ENCODE data around the gene SEZ6L. TPM values are rescaled to one million over a fixed set of nuclear protein-coding genes. Genes with fewer than 3 reads are reported as not detected.

Gene SEZ6L
- total RNA-seq, 2 donors from 2014 or later: 0.07 to 0.12 TPM

DNA sequence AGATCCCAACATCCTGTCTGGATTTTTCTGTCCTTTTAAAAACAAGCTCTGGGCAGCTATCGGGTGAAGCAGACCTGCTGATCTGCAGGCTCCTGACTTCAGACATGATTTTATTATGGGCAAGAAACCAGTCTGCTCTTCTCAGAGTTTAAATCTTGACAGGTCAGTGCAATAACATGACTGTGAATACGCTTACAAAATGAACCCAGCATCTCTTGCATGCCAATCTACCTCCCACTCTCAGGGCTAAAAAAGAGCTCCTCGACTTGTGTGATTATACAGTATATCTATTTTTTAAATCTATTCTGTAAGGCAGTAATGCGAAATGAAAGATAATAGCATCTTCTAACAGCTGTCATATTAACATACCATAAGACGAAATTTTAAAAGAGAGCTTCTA is 241.1 kb downstream of the SEZ6L start:
- Histone ChIP-seq H3K4me3 (no peak overlapping the region), H3K9me3 (no peaks in the 10 kb centered on the region), H3K36me3 (no peaks in the 10 kb centered on the region), H3K27ac (no peak overlapping the region), H3K27me3 (no peaks in the 10 kb centered on the region), H3K4me1 (peaks cover 0 to under 1% of the 10 kb centered on the region in 2 donors)
- no peak for DNase-seq (ENCODE audit: low spot score)
- TF ChIP-seq, protein P1, sequence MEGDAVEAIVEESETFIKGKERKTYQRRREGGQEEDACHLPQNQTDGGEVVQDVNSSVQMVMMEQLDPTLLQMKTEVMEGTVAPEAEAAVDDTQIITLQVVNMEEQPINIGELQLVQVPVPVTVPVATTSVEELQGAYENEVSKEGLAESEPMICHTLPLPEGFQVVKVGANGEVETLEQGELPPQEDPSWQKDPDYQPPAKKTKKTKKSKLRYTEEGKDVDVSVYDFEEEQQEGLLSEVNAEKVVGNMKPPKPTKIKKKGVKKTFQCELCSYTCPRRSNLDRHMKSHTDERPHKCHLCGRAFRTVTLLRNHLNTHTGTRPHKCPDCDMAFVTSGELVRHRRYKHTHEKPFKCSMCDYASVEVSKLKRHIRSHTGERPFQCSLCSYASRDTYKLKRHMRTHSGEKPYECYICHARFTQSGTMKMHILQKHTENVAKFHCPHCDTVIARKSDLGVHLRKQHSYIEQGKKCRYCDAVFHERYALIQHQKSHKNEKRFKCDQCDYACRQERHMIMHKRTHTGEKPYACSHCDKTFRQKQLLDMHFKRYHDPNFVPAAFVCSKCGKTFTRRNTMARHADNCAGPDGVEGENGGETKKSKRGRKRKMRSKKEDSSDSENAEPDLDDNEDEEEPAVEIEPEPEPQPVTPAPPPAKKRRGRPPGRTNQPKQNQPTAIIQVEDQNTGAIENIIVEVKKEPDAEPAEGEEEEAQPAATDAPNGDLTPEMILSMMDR (IDR thresholded peaks at IDR 0.05): no peak

DNA sequence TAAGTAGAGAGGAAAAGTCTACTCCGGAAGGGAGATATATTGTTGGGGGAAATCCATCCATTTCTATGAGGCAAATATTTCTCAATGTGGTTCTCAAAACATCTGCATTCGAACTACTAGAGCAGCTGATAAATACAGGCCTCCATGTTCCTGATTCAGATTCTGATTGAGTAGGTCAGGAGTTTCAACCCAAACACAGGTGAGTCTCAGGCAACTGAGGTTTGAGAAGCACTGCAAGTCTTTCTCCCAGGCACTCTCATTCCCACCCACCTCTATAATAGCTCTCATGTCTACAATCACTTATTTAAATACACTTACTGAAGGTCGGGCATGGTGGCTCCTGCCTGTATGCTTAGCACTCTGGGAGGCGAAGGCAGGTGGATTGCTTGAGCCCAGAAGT is 245.1 kb downstream of the SEZ6L start:
- TF ChIP-seq, protein P1 (IDR thresholded peaks at IDR 0.05): no peak
- DNase-seq (ENCODE audit: low spot score): no peak
- no peaks in the 10 kb centered on the region for H3K36me3 ChIP-seq
- H3K9me3 ChIP-seq: no peaks in the 10 kb centered on the region
- no peaks in the 10 kb centered on the region for H3K4me1 ChIP-seq
- no peaks in the 10 kb centered on the region for H3K27me3 ChIP-seq
- H3K27ac ChIP-seq: no peak overlapping the region
- H3K4me3 ChIP-seq: no peak overlapping the region

DNA sequence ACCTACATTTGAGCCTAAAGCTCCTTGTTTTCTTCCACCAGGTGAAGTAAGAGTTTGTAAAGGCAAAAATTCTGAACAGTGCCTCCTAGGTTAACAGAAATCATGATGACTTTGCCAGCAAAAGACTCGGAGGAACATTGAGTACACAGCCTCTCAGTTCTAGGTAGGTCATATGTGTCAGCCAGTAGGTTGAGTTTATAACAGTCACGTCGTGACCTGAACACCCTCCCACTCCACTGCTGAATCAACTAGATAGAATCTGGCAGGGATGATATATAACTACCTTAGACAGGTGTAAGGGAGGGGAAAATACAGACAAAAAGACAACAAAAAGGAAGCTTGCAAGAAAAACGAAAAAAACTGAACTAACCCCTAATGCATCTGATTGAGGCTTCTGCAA is 247.0 kb downstream of the SEZ6L start:
- Histone ChIP-seq H3K4me1 (no peaks in the 10 kb centered on the region), H3K36me3 (no peaks in the 10 kb centered on the region), H3K27me3 (no peaks in the 10 kb centered on the region), H3K4me3 (no peak overlapping the region), H3K27ac (no peak overlapping the region), H3K9me3 (no peaks in the 10 kb centered on the region)
- TF ChIP-seq, protein P1 (IDR thresholded peaks at IDR 0.05): no peak
- DNase-seq (ENCODE audit: low spot score): no peak

DNA sequence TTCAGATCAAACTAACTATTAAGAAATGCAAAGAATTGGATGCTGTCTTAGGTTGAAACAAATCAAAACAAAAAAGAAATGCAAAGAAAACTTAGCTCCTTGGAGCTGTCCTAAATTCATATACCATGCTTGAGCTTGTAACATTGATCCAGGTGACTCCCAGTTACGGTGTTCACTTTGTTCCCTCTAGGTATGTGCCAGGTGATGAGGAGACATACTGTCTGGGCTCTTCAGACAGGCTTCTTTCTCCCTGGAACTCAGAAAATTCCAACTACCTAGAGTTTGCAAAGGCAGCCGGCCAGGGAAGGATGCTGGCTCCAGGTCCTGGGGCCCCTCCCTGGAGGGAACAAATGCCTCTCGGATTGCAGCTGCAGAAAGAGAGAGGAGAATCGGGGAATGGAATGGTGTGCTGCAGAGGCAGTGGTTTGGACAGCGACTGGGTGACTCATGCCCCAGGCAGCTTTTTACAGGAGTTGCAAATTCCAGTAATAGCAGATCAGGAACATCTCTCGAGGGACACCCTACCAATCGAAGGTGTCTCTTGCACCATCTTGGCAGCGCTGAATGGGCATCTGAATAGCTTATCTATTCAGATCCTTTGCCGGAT is 247.5 kb downstream of the SEZ6L start:
- Histone ChIP-seq H3K9me3 (no peaks in the 10 kb centered on the region), H3K4me1 (no peaks in the 10 kb centered on the region), H3K4me3 (no peak overlapping the region), H3K27ac (no peak overlapping the region), H3K27me3 (no peaks in the 10 kb centered on the region), H3K36me3 (no peaks in the 10 kb centered on the region)
- TF ChIP-seq, protein P1 (IDR thresholded peaks at IDR 0.05): no peak
- DNase-seq (ENCODE audit: low spot score): no peak

DNA sequence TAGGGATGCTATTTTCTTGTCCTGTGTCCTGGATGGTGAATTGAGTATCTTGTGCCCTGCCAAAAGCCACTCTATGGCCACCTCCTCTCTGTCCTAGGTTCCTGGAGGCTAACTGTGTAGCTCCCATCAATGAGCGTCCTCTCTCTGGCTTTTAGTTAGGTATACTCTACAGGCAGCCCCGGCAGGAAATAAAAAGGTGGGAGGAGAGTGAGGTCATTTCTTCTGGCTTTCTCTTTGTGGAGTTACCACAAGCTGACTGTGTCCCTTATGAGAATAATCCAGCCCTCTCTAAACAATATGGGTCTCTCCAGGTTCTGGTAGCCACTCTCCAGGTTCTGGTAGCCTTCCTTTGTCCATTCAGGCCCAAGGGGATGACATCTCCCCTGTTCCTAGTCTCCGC is 248.1 kb downstream of the SEZ6L start:
- H3K9me3 ChIP-seq: no peaks in the 10 kb centered on the region
- no peaks in the 10 kb centered on the region for H3K27me3 ChIP-seq
- TF ChIP-seq, protein P1 (IDR thresholded peaks at IDR 0.05): no peak
- H3K27ac ChIP-seq: no peak overlapping the region
- no peak overlapping the region for H3K4me3 ChIP-seq
- no peak for DNase-seq (ENCODE audit: low spot score)
- H3K4me1 ChIP-seq: no peaks in the 10 kb centered on the region
- H3K36me3 ChIP-seq: no peaks in the 10 kb centered on the region

DNA sequence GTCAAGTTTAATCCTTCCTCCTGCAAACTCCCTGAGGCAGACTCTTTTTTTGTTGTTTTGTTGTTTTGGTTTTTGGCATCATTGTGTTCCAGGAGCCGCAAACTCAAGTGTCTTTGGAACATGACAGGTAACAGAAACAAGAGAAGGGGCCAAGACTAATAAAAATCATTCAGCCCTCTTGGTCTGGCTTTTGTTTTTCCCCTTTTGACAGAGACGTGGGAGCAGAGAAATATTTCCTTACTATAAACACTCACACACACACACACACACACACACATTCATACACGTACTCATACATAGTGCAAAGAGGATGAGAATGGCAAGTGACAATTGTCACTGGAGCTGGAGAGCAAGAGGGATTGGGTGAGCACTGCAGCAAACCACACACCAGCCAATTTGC is 249.4 kb downstream of the SEZ6L start:
- H3K4me1 ChIP-seq: no peaks in the 10 kb centered on the region

More for the DNA sequence above, 249.4 kb downstream of the SEZ6L start:
- H3K4me3 ChIP-seq: no peak overlapping the region
- no peaks in the 10 kb centered on the region for H3K36me3 ChIP-seq
- H3K27me3 ChIP-seq: no peaks in the 10 kb centered on the region
- DNase-seq (ENCODE audit: low spot score): no peak
- TF ChIP-seq, protein P1 (IDR thresholded peaks at IDR 0.05): no peak
- peaks cover 0 to 10% of the 10 kb centered on the region in 2 donors for H3K9me3 ChIP-seq
- H3K27ac ChIP-seq: no peak overlapping the region
